ENCODE data around the gene APOBEC3G.
"Not testable (repeated sequence)": the region's sequence is repeated elsewhere in the genome, so short reads cannot be mapped to it uniquely, and the experiment has no call there.

GRCh38 chr22:39040538-39041296, 36.4 kb upstream of the APOBEC3G start, which contains the start of gene APOBEC3F:
- not testable (repeated sequence) for TF ChIP-seq POLR2AphosphoS5 (IDR thresholded peaks at IDR 0.05; ENCODE audit: low read depth); CTCF (IDR thresholded peaks at IDR 0.05; ENCODE audit: insufficient read depth, low read length); REST (IDR thresholded peaks at IDR 0.05; ENCODE audit: insufficient replicate concordance, low read depth); GABPA (IDR thresholded peaks at IDR 0.05; ENCODE audit: low read depth)

Data from HL-60 (cell line).